ENCODE data around the gene NMRAL1. TPM values are rescaled to one million over a fixed set of nuclear protein-coding genes. Genes with fewer than 3 reads are reported as not detected.

NMRAL1 gene
- total and polyA plus RNA-seq, 10 of the 15 experiments (the other 5 are each of a cell fraction or from before 2014, with no cell fraction given), result 4.8 to 102 (median 62.5) TPM

- in situ Hi-C loops (cut with MboI) (no loop called here), intact Hi-C loops (cut with micrococcal nuclease; ENCODE audit: unreplicated experiment) (no loop called here)
- Histone ChIP-seq H3K27ac (ENCODE audit: control insufficient read depth, insufficient read depth) (no peak overlapping the region), H2AFZ (ENCODE audit: control insufficient read depth, low read depth, low read length) (no peak overlapping the region), H3K79me2 (ENCODE audit: control insufficient read depth, insufficient read depth, low read length) (peaks cover 38% of the 10 kb centered on the region), H3K36me3 (ENCODE audit: control insufficient read depth in 2 of 2, insufficient read depth in 2 of 2, low read length in 1 of 2) (peaks cover 23 to 27% of the 10 kb centered on the region in 2 experiments), H3K9me3 (replicated peaks; ENCODE audit: control insufficient read depth, insufficient read depth, low read length) (no peaks in the 10 kb centered on the region), H3K9ac (ENCODE audit: control insufficient read depth, insufficient read depth, low read length) (no peak overlapping the region), H3K4me2 (ENCODE audit: control insufficient read depth, insufficient read depth) (no peak overlapping the region), H4K20me1 (ENCODE audit: control insufficient read depth, insufficient read depth) (peaks cover 5% of the 10 kb centered on the region), H3K4me3 (no peak overlapping the region), H3K4me1 (ENCODE audit: control insufficient read depth, insufficient read depth, low read length) (peaks cover 20% of the 10 kb centered on the region), H3K27me3 (replicated peaks in 1 of 2; ENCODE audit: control insufficient read depth in 2 of 2, insufficient read depth in 2 of 2, low read length in 1 of 2) (no peaks in the 10 kb centered on the region)
- FAIRE-seq, result no peak
- DNase-seq (ENCODE audit: low read depth, low spot score), result no peak
- RAD21 ChIA-PET (ENCODE audit: unreplicated experiment), result interaction anchor here (0.9 kb wide), 1 partner anchor 9 kb away, joined by 3 read pairs; no protein-coding TSS in a partner anchor
- no peak for TF ChIP-seq MAX (IDR thresholded peaks at IDR 0.05; ENCODE audit: low read depth, low read length)
- peak; percentile 1; the same call in 1 of the 2 replicates for TF ChIP-seq POLR2A (IDR thresholded peaks at IDR 0.05; ENCODE audit: low read depth, low read length)
- 95% methylated on average over 8 of the region's 8 CpGs for WGBS (ENCODE audit: insufficient coverage, insufficient replicate concordance, low lambda C conversion rate, missing lambda C conversion rate)
- BruUV-seq (replicated peaks), result no TSS peak
- SMC1A ChIA-PET (ENCODE audit: uncharacterized antibody, unreplicated experiment), result interaction anchor here (0.6 kb wide), 1 partner anchor 211 kb away, joined by 3 read pairs; no protein-coding TSS in a partner anchor
- ATAC-seq, result no peak
- POLR2A ChIA-PET, result no interaction called here
- CTCF ChIA-PET, result interaction anchor here (0.6 to 2.6 kb wide), 4 partner anchors 8 to 17 kb away, joined by 3 to 22 read pairs (median 8); no protein-coding TSS in a partner anchor
Measured at GRCh38 chr16:4412159-4412558, 62.3 kb downstream of the NMRAL1 start.

Small RNA genes lying within 50 kb of the gene (small RNA-seq; reads per million reads assigned to genes)
- not detected for gene AC012676.2

Other genes with a start within 250 kb of the NMRAL1 start
Only the 7 nearest of the 13 such genes appear.
- 50.2 and 55.4 TPM in 2 replicates for gene PAM16, start 123.3 kb downstream of the NMRAL1 start, total RNA-seq (2014; rRNA removed)
- gene PAM16, start 123.3 kb downstream of the NMRAL1 start, total RNA-seq (2014; rRNA removed; fragmentation: Illumina TruSeq; extraction: Trizol), result 17.8 and 18.5 TPM in 2 replicates
- gene PAM16, start 123.3 kb downstream of the NMRAL1 start, total RNA-seq (2021), result 54.9 and 61.6 TPM in 2 replicates
- gene PAM16, start 123.3 kb downstream of the NMRAL1 start, polyA plus RNA-seq (2011; rRNA removed), result 22.5 and 32.8 TPM in 2 replicates
- 8.4 and 20.7 TPM in 2 replicates for gene PAM16, start 123.3 kb downstream of the NMRAL1 start, polyA plus RNA-seq (2014; fragmentation: Illumina TruSeq; extraction: Trizol)
- 10 to 100 TPM; 20.8 to 48.1 TPM for gene PAM16, start 123.3 kb downstream of the NMRAL1 start, polyA plus RNA-seq (2014; fragmentation: Nextera tagmentation; extraction: Ambion mirVana)
- gene PAM16, start 123.3 kb downstream of the NMRAL1 start, polyA plus RNA-seq (2014; rRNA removed), result 94.3 and 100 TPM in 2 replicates
- gene PAM16, start 123.3 kb downstream of the NMRAL1 start, polyA plus RNA-seq (2016; fragmentation: Nextera tagmentation; extraction: Ambion mirVana), result 10 to 100 TPM; 72.8 to 78.7 TPM
- gene VASN, start 102.8 kb downstream of the NMRAL1 start, total RNA-seq (2014; rRNA removed), result not detected in 2 replicates
- gene VASN, start 102.8 kb downstream of the NMRAL1 start, total RNA-seq (2014; rRNA removed; fragmentation: Illumina TruSeq; extraction: Trizol), result not detected in 2 replicates
- 0.10 TPM in 1 of 2 replicates, not detected in the other for gene VASN, start 102.8 kb downstream of the NMRAL1 start, total RNA-seq (2021)
- not detected in 2 replicates for gene VASN, start 102.8 kb downstream of the NMRAL1 start, polyA plus RNA-seq (2011; rRNA removed)
- not detected in 2 replicates for gene VASN, start 102.8 kb downstream of the NMRAL1 start, polyA plus RNA-seq (2014; fragmentation: Illumina TruSeq; extraction: Trizol)
- gene VASN, start 102.8 kb downstream of the NMRAL1 start, polyA plus RNA-seq (2014; fragmentation: Nextera tagmentation; extraction: Ambion mirVana), result under 1 TPM in 1 of 2 experiments, not detected in 1; 0.02 TPM
- gene VASN, start 102.8 kb downstream of the NMRAL1 start, polyA plus RNA-seq (2014; rRNA removed), result not detected in 2 replicates
- under 1 TPM; 0.18 to 0.19 TPM for gene VASN, start 102.8 kb downstream of the NMRAL1 start, polyA plus RNA-seq (2016; fragmentation: Nextera tagmentation; extraction: Ambion mirVana)
- 43.2 and 56.5 TPM in 2 replicates for gene CORO7, start 58.0 kb downstream of the NMRAL1 start, total RNA-seq (2014; rRNA removed)
- gene CORO7, start 58.0 kb downstream of the NMRAL1 start, total RNA-seq (2014; rRNA removed; fragmentation: Illumina TruSeq; extraction: Trizol), result 18.9 and 19.0 TPM in 2 replicates
- 89.2 and 91.7 TPM in 2 replicates for gene CORO7, start 58.0 kb downstream of the NMRAL1 start, total RNA-seq (2021)
- 11.9 and 40.0 TPM in 2 replicates for gene CORO7, start 58.0 kb downstream of the NMRAL1 start, polyA plus RNA-seq (2011; rRNA removed)
- 6.0 and 17.2 TPM in 2 replicates for gene CORO7, start 58.0 kb downstream of the NMRAL1 start, polyA plus RNA-seq (2014; fragmentation: Illumina TruSeq; extraction: Trizol)
- under 1 TPM; 0.64 to 0.84 TPM for gene CORO7, start 58.0 kb downstream of the NMRAL1 start, polyA plus RNA-seq (2014; fragmentation: Nextera tagmentation; extraction: Ambion mirVana)
- gene CORO7, start 58.0 kb downstream of the NMRAL1 start, polyA plus RNA-seq (2014; rRNA removed), result 65.8 and 76.0 TPM in 2 replicates
- gene CORO7, start 58.0 kb downstream of the NMRAL1 start, polyA plus RNA-seq (2016; fragmentation: Nextera tagmentation; extraction: Ambion mirVana), result 10 to 100 TPM; 47.4 to 49.1 TPM
- 76.3 and 83.5 TPM in 2 replicates for gene DNAJA3, start 48.8 kb downstream of the NMRAL1 start, total RNA-seq (2014; rRNA removed)
- gene DNAJA3, start 48.8 kb downstream of the NMRAL1 start, total RNA-seq (2014; rRNA removed; fragmentation: Illumina TruSeq; extraction: Trizol), result 51.7 and 55.6 TPM in 2 replicates
- gene DNAJA3, start 48.8 kb downstream of the NMRAL1 start, total RNA-seq (2021), result 56.4 and 65.9 TPM in 2 replicates
- gene DNAJA3, start 48.8 kb downstream of the NMRAL1 start, polyA plus RNA-seq (2011; rRNA removed), result 40.8 and 43.1 TPM in 2 replicates
- 29.4 and 51.3 TPM in 2 replicates for gene DNAJA3, start 48.8 kb downstream of the NMRAL1 start, polyA plus RNA-seq (2014; fragmentation: Illumina TruSeq; extraction: Trizol)
- 10 to 100 TPM in 1 of 2 experiments, 1 to 10 TPM in 1; 8.4 to 20.4 TPM for gene DNAJA3, start 48.8 kb downstream of the NMRAL1 start, polyA plus RNA-seq (2014; fragmentation: Nextera tagmentation; extraction: Ambion mirVana)
- gene DNAJA3, start 48.8 kb downstream of the NMRAL1 start, polyA plus RNA-seq (2014; rRNA removed), result 77.4 and 80.1 TPM in 2 replicates
- gene DNAJA3, start 48.8 kb downstream of the NMRAL1 start, polyA plus RNA-seq (2016; fragmentation: Nextera tagmentation; extraction: Ambion mirVana), result 100 to 1,000 TPM; 124 to 141 TPM
- 58.9 and 61.9 TPM in 2 replicates for gene HMOX2, start 1.8 kb upstream of the NMRAL1 start, total RNA-seq (2014; rRNA removed)
- 47.7 and 51.2 TPM in 2 replicates for gene HMOX2, start 1.8 kb upstream of the NMRAL1 start, total RNA-seq (2014; rRNA removed; fragmentation: Illumina TruSeq; extraction: Trizol)
- 53.3 and 56.2 TPM in 2 replicates for gene HMOX2, start 1.8 kb upstream of the NMRAL1 start, total RNA-seq (2021)
- 50.4 and 56.7 TPM in 2 replicates for gene HMOX2, start 1.8 kb upstream of the NMRAL1 start, polyA plus RNA-seq (2011; rRNA removed)
- 47.8 and 61.5 TPM in 2 replicates for gene HMOX2, start 1.8 kb upstream of the NMRAL1 start, polyA plus RNA-seq (2014; fragmentation: Illumina TruSeq; extraction: Trizol)
- gene HMOX2, start 1.8 kb upstream of the NMRAL1 start, polyA plus RNA-seq (2014; fragmentation: Nextera tagmentation; extraction: Ambion mirVana), result 10 to 100 TPM; 26.4 to 37.7 TPM
- 70.6 and 70.8 TPM in 2 replicates for gene HMOX2, start 1.8 kb upstream of the NMRAL1 start, polyA plus RNA-seq (2014; rRNA removed)
- 100 to 1,000 TPM in 1 of 2 experiments, 10 to 100 TPM in 1; 85.7 to 111 TPM for gene HMOX2, start 1.8 kb upstream of the NMRAL1 start, polyA plus RNA-seq (2016; fragmentation: Nextera tagmentation; extraction: Ambion mirVana)
- 14.2 and 15.6 TPM in 2 replicates for gene CDIP1, start 64.1 kb upstream of the NMRAL1 start, total RNA-seq (2014; rRNA removed)
- 7.6 and 9.1 TPM in 2 replicates for gene CDIP1, start 64.1 kb upstream of the NMRAL1 start, total RNA-seq (2014; rRNA removed; fragmentation: Illumina TruSeq; extraction: Trizol)
- 27.8 and 28.2 TPM in 2 replicates for gene CDIP1, start 64.1 kb upstream of the NMRAL1 start, total RNA-seq (2021)
- gene CDIP1, start 64.1 kb upstream of the NMRAL1 start, polyA plus RNA-seq (2011; rRNA removed), result 3.1 and 11.0 TPM in 2 replicates
- 10.3 and 17.5 TPM in 2 replicates for gene CDIP1, start 64.1 kb upstream of the NMRAL1 start, polyA plus RNA-seq (2014; fragmentation: Illumina TruSeq; extraction: Trizol)
- gene CDIP1, start 64.1 kb upstream of the NMRAL1 start, polyA plus RNA-seq (2014; fragmentation: Nextera tagmentation; extraction: Ambion mirVana), result 1 to 10 TPM; 6.1 to 7.2 TPM
- 11.5 and 12.0 TPM in 2 replicates for gene CDIP1, start 64.1 kb upstream of the NMRAL1 start, polyA plus RNA-seq (2014; rRNA removed)
- gene CDIP1, start 64.1 kb upstream of the NMRAL1 start, polyA plus RNA-seq (2016; fragmentation: Nextera tagmentation; extraction: Ambion mirVana), result 10 to 100 TPM; 29.4 to 32.4 TPM
- gene C16orf96, start 81.7 kb upstream of the NMRAL1 start, total RNA-seq (2014; rRNA removed), result not detected in 2 replicates
- not detected in 2 replicates for gene C16orf96, start 81.7 kb upstream of the NMRAL1 start, total RNA-seq (2014; rRNA removed; fragmentation: Illumina TruSeq; extraction: Trizol)
- gene C16orf96, start 81.7 kb upstream of the NMRAL1 start, total RNA-seq (2021), result 0.05 and 0.08 TPM in 2 replicates
- 0.01 TPM in 1 of 2 replicates, not detected in the other for gene C16orf96, start 81.7 kb upstream of the NMRAL1 start, polyA plus RNA-seq (2011; rRNA removed)
- gene C16orf96, start 81.7 kb upstream of the NMRAL1 start, polyA plus RNA-seq (2014; fragmentation: Illumina TruSeq; extraction: Trizol), result 0.01 TPM in 1 of 2 replicates, not detected in the other
- gene C16orf96, start 81.7 kb upstream of the NMRAL1 start, polyA plus RNA-seq (2014; fragmentation: Nextera tagmentation; extraction: Ambion mirVana), result not detected
- 0.04 TPM in 1 of 2 replicates, not detected in the other for gene C16orf96, start 81.7 kb upstream of the NMRAL1 start, polyA plus RNA-seq (2014; rRNA removed)
- gene C16orf96, start 81.7 kb upstream of the NMRAL1 start, polyA plus RNA-seq (2016; fragmentation: Nextera tagmentation; extraction: Ambion mirVana), result not detected

Data from GM12878 (cell line).